EH (cell line): Measurements from ENCODE around the gene HGFAC.

Source experiments
- DNase-seq: peaks from one replicate; pipeline ENCODE4 v3.0.0-alpha.2; 2015; ENCODE audit warnings: low read depth

HGFAC gene

GRCh38 chr4:3486541-3487540, 45.1 kb downstream of the HGFAC start:
- no peak for DNase-seq

GRCh38 chr4:3487861-3488260, 46.1 kb downstream of the HGFAC start:
- no peak for DNase-seq

GRCh38 chr4:3488820-3489219, 47.1 kb downstream of the HGFAC start:
- DNase-seq: no peak

- no peak for DNase-seq
These were observed 47.7 kb downstream of the HGFAC start for GRCh38 chr4:3489451-3489962.

- peak; percentile 56 for DNase-seq
These were observed 50.1 kb downstream of the HGFAC start for GRCh38 chr4:3491681-3492405.

GRCh38 chr4:3492741-3493719, 51.3 kb downstream of the HGFAC start:
- no peak for DNase-seq

GRCh38 chr4:3493720-3494461, 52.1 kb downstream of the HGFAC start:
- DNase-seq: no peak

- no peak for DNase-seq
These were observed 52.7 kb downstream of the HGFAC start for GRCh38 chr4:3494462-3494871.

GRCh38 chr4:3495204-3495975, 53.6 kb downstream of the HGFAC start:
- DNase-seq: no peak

- DNase-seq: no peak
These were observed 54.3 kb downstream of the HGFAC start for GRCh38 chr4:3496021-3496420.

- no peak for DNase-seq
These were observed 55.3 kb downstream of the HGFAC start for GRCh38 chr4:3497095-3497494.

- no peak for DNase-seq
These were observed 56.0 kb downstream of the HGFAC start for GRCh38 chr4:3497523-3498389.

GRCh38 chr4:3498407-3498806, 56.6 kb downstream of the HGFAC start:
- no peak for DNase-seq
